Activated CD4-positive, alpha-beta T cell treated with anti-CD3 and anti-CD28 coated beads, Interleukin-2, amount 10 ng/mL, durations not matched to agents 7 days and 5 days (primary cell): ENCODE data around the gene SULF2. TPM values are rescaled to one million over a fixed set of nuclear protein-coding genes. Genes with fewer than 3 reads are reported as not detected.

ENCODE experiments used
- CTCF ChIA-PET: fragments of 350-600 bp; sonication (Branson Sonifier 250); formaldehyde crosslinking; loops from one replicate; lab custom pipeline; 2021; ENCODE audit warnings: antibody characterized with exemption; lab: Charles Lee
- POLR2A ChIA-PET: fragments of 350-600 bp; sonication (Branson Sonifier 250); formaldehyde crosslinking; loops from one replicate; lab custom pipeline; 2021; ENCODE audit warnings: antibody characterized with exemption; lab: Charles Lee
- DNase-seq: peaks from one replicate; pipeline ENCODE4 v3.0.0-alpha.2; 2020
- H3K27ac Mint-ChIP-seq: one replicate; pipeline ENCODE4 v1.8.0; 2021; ENCODE audit warnings: mild to moderate bottlenecking, moderate library complexity, mixed read lengths
- H3K27me3 Mint-ChIP-seq: one replicate; pipeline ENCODE4 v1.8.0; 2021; ENCODE audit warnings: mixed read lengths
- H3K36me3 Mint-ChIP-seq: one replicate; pipeline ENCODE4 v1.8.0; 2021; ENCODE audit warnings: low read depth, mixed read lengths
- H3K4me1 Mint-ChIP-seq: one replicate; pipeline ENCODE4 v1.8.0; 2021; ENCODE audit warnings: mixed read lengths
- H3K4me3 Mint-ChIP-seq: one replicate; pipeline ENCODE4 v1.8.0; 2021; ENCODE audit warnings: mild to moderate bottlenecking, moderate library complexity, mixed read lengths
- H3K9me3 Mint-ChIP-seq: one replicate; pipeline ENCODE4 v1.8.0; 2021; ENCODE audit warnings: mixed read lengths
- total RNA-seq, 2 experiments: library from RNA; stranded (reverse); gene quantifications; one replicate each; pipeline ENCODE4 v1.2.3, GENCODE V29; 2021

SULF2 gene
- total RNA-seq, 2 experiments from 2014 or later: 0.37 to 0.69 TPM

GRCh38 chr20:47699818-47700217, 85.5 kb downstream of the SULF2 start:
- H3K27me3 Mint-ChIP-seq: no peaks in the 10 kb centered on the region
- H3K4me3 Mint-ChIP-seq: no peak overlapping the region
- H3K27ac Mint-ChIP-seq: no peak overlapping the region
- H3K36me3 Mint-ChIP-seq: no peaks in the 10 kb centered on the region
- no peaks in the 10 kb centered on the region for H3K9me3 Mint-ChIP-seq
- CTCF ChIA-PET: interaction anchor here (0.7 to 1.8 kb wide), 2 partner anchors 10 to 28 kb away, joined by 4 to 5 read pairs; no protein-coding TSS in a partner anchor
- peaks cover 6% of the 10 kb centered on the region for H3K4me1 Mint-ChIP-seq
- no peak for DNase-seq
- POLR2A ChIA-PET: no interaction called here

DNA sequence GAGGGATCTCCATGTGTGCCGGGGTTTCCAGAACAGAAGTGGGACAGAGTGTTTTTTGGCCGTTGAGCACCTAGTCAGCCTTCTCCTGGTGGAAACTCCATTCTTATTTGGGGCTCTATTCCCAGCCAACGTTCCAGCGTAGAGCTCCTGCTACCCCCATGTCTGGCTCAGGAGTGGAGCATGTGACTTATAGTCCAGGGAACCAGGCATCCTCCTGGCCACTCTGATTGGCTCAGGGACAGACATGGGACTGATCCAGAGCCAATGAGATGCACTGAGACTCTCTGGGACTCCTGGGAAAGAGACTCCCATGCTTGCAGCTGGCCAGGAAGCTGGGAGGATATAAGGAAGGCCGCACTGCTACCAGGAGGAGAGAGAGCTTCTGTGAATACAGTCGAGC, 87.1 kb downstream of the SULF2 start:
- no peak overlapping the region for H3K27ac Mint-ChIP-seq
- no peaks in the 10 kb centered on the region for H3K36me3 Mint-ChIP-seq
- DNase-seq: no peak
- no peaks in the 10 kb centered on the region for H3K9me3 Mint-ChIP-seq
- POLR2A ChIA-PET: no interaction called here
- CTCF ChIA-PET: interaction anchor here (1.2 kb wide), 2 partner anchors 20 to 29 kb away, joined by 3 read pairs; no protein-coding TSS in a partner anchor
- H3K27me3 Mint-ChIP-seq: no peaks in the 10 kb centered on the region
- no peak overlapping the region for H3K4me3 Mint-ChIP-seq
- H3K4me1 Mint-ChIP-seq: peaks cover 6% of the 10 kb centered on the region

DNA sequence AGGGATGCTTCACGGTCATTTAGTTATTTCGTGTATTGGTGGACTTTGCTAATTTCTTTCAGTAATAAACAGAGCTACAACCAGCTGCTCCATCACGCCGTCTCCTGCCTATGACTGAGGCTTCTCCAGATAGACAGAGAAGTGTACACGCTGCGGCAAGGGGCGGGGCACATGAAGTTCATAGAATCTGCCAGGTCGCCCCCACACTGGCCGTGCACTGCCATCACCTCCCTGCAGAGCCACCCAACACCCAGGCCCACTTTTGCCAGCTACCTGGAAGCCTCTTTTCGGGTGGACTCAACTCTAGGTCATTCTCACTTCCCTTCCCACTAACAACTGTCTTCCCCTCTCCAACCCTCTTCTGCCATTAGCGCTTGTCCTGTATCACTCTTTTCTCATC, 88.4 kb downstream of the SULF2 start:
- Mint-ChIP-seq H3K4me3 (no peak overlapping the region), H3K27me3 (peaks cover 3% of the 10 kb centered on the region), H3K36me3 (no peaks in the 10 kb centered on the region), H3K4me1 (peaks cover 6% of the 10 kb centered on the region), H3K9me3 (no peaks in the 10 kb centered on the region), H3K27ac (no peak overlapping the region)
- ChIA-PET POLR2A (no interaction called here), CTCF (interaction anchor here (1.2 kb wide), 1 partner anchor 63 kb away, joined by 3 read pairs; no protein-coding TSS in a partner anchor)
- no peak for DNase-seq

- H3K4me3 Mint-ChIP-seq: no peak overlapping the region
- no peak for DNase-seq
- peaks cover 3% of the 10 kb centered on the region for H3K9me3 Mint-ChIP-seq
- ChIA-PET CTCF (interaction anchor here (1.0 to 1.6 kb wide), 3 partner anchors 17 to 54 kb away, joined by 3 to 8 read pairs (median 3); no protein-coding TSS in a partner anchor), POLR2A (no interaction called here)
- H3K27ac Mint-ChIP-seq: no peak overlapping the region
- peaks cover 5% of the 10 kb centered on the region for H3K27me3 Mint-ChIP-seq
- no peaks in the 10 kb centered on the region for H3K36me3 Mint-ChIP-seq
- H3K4me1 Mint-ChIP-seq: peaks cover 6% of the 10 kb centered on the region
Measured at GRCh38 chr20:47694021-47694818, 91.1 kb downstream of the SULF2 start.

- Mint-ChIP-seq H3K27ac (no peak overlapping the region), H3K9me3 (peaks cover 3% of the 10 kb centered on the region), H3K27me3 (peaks cover 5% of the 10 kb centered on the region), H3K4me3 (no peak overlapping the region), H3K4me1 (peaks cover 6% of the 10 kb centered on the region), H3K36me3 (no peaks in the 10 kb centered on the region)
- DNase-seq: no peak
- ChIA-PET CTCF (interaction anchor here (0.7 to 2.6 kb wide), 2 partner anchors 13 to 484 kb away, joined by 3 to 15 read pairs; no protein-coding TSS in a partner anchor), POLR2A (no interaction called here)
Measured at GRCh38 chr20:47691625-47692024, 93.7 kb downstream of the SULF2 start.

DNA sequence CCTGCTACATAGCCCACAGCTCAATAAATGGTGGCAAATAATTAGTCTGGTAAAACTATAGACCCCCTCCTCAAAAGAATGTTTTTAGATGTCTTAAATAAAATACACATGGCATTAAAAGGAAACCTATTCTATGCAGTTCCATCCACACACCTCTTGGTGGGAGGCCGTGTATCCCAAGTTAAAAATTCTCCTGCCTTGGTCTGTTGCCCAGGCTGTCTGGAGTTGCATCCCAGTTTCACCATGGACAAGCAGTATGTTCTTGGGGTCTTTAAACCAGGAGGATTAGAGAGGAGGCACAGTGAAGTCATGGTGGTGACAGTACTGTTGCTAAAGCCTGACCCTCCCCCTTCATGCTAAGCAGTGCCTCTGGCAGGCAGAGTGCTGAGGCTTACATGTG, 95.5 kb downstream of the SULF2 start:
- ChIA-PET CTCF (interaction anchor here (1.8 kb wide), 1 partner anchor 10 kb away, joined by 5 read pairs; no protein-coding TSS in a partner anchor), POLR2A (no interaction called here)
- H3K9me3 Mint-ChIP-seq: peaks cover 3% of the 10 kb centered on the region
- no peak overlapping the region for H3K4me3 Mint-ChIP-seq
- no peaks in the 10 kb centered on the region for H3K4me1 Mint-ChIP-seq
- no peak for DNase-seq
- no peak overlapping the region for H3K27ac Mint-ChIP-seq
- no peaks in the 10 kb centered on the region for H3K36me3 Mint-ChIP-seq
- peaks cover 5% of the 10 kb centered on the region for H3K27me3 Mint-ChIP-seq

GRCh38 chr20:47688385-47689381, 96.6 kb downstream of the SULF2 start:
- H3K27me3 Mint-ChIP-seq: peaks cover 5% of the 10 kb centered on the region
- POLR2A ChIA-PET: no interaction called here
- H3K36me3 Mint-ChIP-seq: no peaks in the 10 kb centered on the region
- no peak overlapping the region for H3K4me3 Mint-ChIP-seq
- H3K27ac Mint-ChIP-seq: no peak overlapping the region
- DNase-seq: no peak
- H3K9me3 Mint-ChIP-seq: peaks cover 3% of the 10 kb centered on the region
- CTCF ChIA-PET: interaction anchor here (1.8 kb wide), 1 partner anchor 11 kb away, joined by 5 read pairs; no protein-coding TSS in a partner anchor
- H3K4me1 Mint-ChIP-seq: no peaks in the 10 kb centered on the region

DNA sequence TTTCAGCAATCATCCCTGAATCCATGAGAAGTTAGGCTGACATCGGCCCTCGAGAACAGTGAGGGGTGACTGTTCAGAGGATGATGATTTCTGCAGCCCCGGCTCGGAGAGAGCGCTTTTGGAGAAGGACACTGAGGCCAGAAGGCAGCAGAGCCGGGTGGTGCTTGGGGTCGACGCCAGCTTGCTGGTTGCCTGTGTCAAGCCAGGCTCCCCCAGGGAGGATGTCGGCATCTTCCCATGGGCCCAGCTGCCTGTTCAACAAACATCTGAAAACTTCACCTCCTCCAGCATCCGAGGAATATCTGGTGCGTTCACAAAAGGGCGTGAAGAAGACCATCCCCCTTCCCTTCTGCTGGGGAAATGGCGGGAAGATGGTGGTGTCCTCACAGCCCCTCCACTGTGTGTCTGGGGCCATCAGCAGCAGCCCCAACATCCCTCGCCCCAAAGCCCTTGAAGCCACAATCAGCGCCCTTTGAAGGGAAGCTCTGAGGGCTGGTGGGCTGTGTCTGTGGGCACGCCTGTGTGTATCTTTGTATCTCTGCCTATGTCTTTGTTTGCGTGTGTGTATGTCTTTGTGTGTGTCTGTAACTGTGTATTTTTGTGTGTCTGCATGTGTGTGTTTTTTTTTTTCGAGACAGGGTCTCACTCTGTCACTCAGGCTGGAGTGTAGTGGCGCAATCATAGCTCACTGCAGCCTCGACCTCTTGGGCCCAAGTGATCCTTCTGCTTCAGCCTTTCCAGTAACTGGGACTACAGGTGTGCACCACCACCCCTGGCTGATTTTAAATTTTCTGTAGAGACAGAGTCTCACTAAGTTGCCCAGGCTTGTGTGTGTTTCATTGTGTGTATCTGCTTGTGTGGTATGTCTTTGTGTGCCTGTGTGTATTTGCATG, 97.9 kb downstream of the SULF2 start:
- H3K9me3 Mint-ChIP-seq: peaks cover 3% of the 10 kb centered on the region
- no peaks in the 10 kb centered on the region for H3K36me3 Mint-ChIP-seq
- no peak overlapping the region for H3K4me3 Mint-ChIP-seq
- H3K27ac Mint-ChIP-seq: no peak overlapping the region
- CTCF ChIA-PET: no interaction called here
- no peak for DNase-seq
- peaks cover 2% of the 10 kb centered on the region for H3K27me3 Mint-ChIP-seq
- POLR2A ChIA-PET: no interaction called here
- H3K4me1 Mint-ChIP-seq: no peaks in the 10 kb centered on the region

- Mint-ChIP-seq H3K36me3 (no peaks in the 10 kb centered on the region), H3K27me3 (peaks cover 2% of the 10 kb centered on the region), H3K4me3 (no peak overlapping the region), H3K4me1 (no peaks in the 10 kb centered on the region), H3K27ac (no peak overlapping the region), H3K9me3 (peaks cover 3% of the 10 kb centered on the region)
- POLR2A ChIA-PET: no interaction called here
- CTCF ChIA-PET: interaction anchor here (1.2 kb wide), 1 partner anchor 15 kb away, joined by 3 read pairs; no protein-coding TSS in a partner anchor
- no peak for DNase-seq
Measured at GRCh38 chr20:47686545-47686944, 98.7 kb downstream of the SULF2 start.

- no peak overlapping the region for H3K27ac Mint-ChIP-seq
- H3K9me3 Mint-ChIP-seq: no peaks in the 10 kb centered on the region
- H3K36me3 Mint-ChIP-seq: no peaks in the 10 kb centered on the region
- H3K27me3 Mint-ChIP-seq: no peaks in the 10 kb centered on the region
- DNase-seq: no peak
- ChIA-PET CTCF (no interaction called here), POLR2A (no interaction called here)
- H3K4me3 Mint-ChIP-seq: no peak overlapping the region
- H3K4me1 Mint-ChIP-seq: no peaks in the 10 kb centered on the region
Measured at GRCh38 chr20:47684306-47685080, 100.8 kb downstream of the SULF2 start.

DNA sequence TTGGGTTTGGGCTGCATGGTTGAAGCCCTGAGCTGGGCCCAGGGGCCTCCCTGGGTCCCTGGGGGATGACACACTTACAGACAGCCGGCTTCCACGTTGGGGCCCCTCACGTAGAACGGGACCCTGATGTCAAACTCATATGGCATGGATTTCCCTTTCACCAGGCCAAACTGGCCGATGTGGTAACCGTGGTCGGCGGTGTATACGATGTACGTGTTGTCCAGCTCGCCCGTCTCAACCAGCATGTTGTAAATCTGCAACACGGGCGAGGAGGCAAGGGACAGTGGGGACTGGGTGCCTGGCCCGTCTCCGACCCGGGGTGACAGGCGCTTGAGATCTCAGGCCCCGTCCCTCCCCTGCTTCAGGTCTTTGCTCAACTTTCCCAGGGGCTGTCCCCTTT, 102.4 kb downstream of the SULF2 start:
- H3K27ac Mint-ChIP-seq: no peak overlapping the region
- no peaks in the 10 kb centered on the region for H3K4me1 Mint-ChIP-seq
- ChIA-PET CTCF (no interaction called here), POLR2A (no interaction called here)
- H3K4me3 Mint-ChIP-seq: no peak overlapping the region
- H3K36me3 Mint-ChIP-seq: no peaks in the 10 kb centered on the region
- no peaks in the 10 kb centered on the region for H3K27me3 Mint-ChIP-seq
- DNase-seq: no peak
- no peaks in the 10 kb centered on the region for H3K9me3 Mint-ChIP-seq
